ENCODE results near the gene ZNF511. TPM values are rescaled to one million over a fixed set of nuclear protein-coding genes. Genes with fewer than 3 reads are reported as not detected.
A peak's percentile ranks its signal among the peaks of the same experiment; 100 is the strongest.

The ZNF511 gene
- total RNA-seq, 1 donor from 2014 or later: 87.2 TPM

DNA sequence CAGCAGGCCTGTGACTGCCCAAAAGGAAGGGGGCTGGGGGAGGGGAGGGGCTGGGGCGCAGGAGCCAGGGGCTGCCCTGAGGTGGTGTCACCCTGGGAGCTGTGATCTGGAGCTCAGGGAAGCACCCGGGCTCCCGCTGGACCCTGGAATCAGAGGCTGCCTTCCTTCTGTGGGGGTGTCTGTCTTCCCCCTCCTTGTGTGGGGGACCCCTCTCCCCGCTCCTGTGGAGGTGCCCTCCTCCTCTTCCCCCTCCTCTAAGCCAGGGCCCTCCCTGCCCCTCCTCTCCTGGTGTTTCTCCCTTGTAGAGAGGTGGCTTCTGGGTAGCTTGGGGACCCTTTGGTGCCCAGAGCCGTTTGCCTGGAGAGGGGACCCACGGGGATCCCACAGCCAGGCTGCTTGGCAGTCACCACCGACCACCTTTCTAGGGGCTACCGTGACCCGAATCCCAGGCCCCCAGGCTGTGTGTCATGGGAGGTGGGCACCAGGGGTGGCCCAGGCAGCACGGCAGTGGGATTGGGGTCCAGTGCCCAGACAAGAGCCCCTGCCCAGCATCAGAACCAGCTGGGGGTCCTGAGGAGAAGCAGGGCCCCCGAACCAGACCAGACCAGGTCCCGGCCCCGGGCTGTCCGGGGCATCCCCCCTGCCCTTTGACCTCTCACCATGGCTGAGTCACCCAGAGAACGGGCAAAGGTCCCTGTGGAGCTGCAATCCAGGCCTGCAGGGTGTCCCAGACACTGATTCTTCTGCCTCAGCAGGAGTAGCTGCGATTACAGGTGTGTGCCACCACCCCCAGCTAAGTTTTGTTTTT lies 39.2 kb downstream of the ZNF511 start:
- no peaks in the 10 kb centered on the region for H3K36me3 Mint-ChIP-seq (ENCODE audit: low read depth)

GRCh38 chr10:133349160-133349568 lies 40.5 kb downstream of the ZNF511 start:
- H3K4me3 Mint-ChIP-seq: no peak overlapping the region
- intact Hi-C loops (cut with micrococcal nuclease): no loop called here
- no peak overlapping the region for H3K27ac Mint-ChIP-seq
- peaks cover 8% of the 10 kb centered on the region for H3K27me3 Mint-ChIP-seq
- no peaks in the 10 kb centered on the region for H3K9me3 Mint-ChIP-seq
- no peak for DNase-seq
- H3K4me1 Mint-ChIP-seq: no peaks in the 10 kb centered on the region
- H3K36me3 Mint-ChIP-seq (ENCODE audit: low read depth): no peaks in the 10 kb centered on the region

More for the DNA sequence above, 39.2 kb downstream of the ZNF511 start:
- no peak for DNase-seq
- peaks cover 3% of the 10 kb centered on the region for H3K4me1 Mint-ChIP-seq
- no peak overlapping the region for H3K4me3 Mint-ChIP-seq
- no peak overlapping the region for H3K27ac Mint-ChIP-seq
- intact Hi-C loops (cut with micrococcal nuclease): no loop called here
- H3K27me3 Mint-ChIP-seq: peaks cover 12% of the 10 kb centered on the region
- no peaks in the 10 kb centered on the region for H3K9me3 Mint-ChIP-seq

DNA sequence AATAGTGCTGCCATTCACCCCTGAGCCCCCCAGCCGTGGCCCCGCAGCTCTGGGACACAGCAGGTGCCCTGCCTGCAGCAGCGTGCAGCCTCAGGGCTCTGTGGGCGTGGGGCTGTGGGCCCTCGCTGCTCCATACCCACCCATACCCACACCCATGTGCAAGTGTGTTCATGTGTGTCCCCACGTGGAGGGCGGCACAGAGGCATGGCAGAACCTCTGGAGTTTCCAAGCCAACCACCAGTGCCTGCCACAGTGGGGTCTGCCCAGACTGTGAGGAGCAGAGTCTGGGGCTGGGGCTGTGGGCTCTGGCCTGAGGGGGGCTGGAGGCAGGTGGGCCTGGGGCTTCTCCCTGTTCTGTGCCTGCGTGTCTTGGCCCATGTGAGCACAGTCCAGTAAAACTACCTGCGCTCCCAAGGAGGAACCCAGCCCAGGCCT lies 40.9 kb downstream of the ZNF511 start:
- no peaks in the 10 kb centered on the region for H3K36me3 Mint-ChIP-seq (ENCODE audit: low read depth)
- intact Hi-C loops (cut with micrococcal nuclease): no loop called here
- no peaks in the 10 kb centered on the region for H3K4me1 Mint-ChIP-seq
- no peaks in the 10 kb centered on the region for H3K9me3 Mint-ChIP-seq
- H3K27ac Mint-ChIP-seq: no peak overlapping the region
- DNase-seq: no peak
- H3K4me3 Mint-ChIP-seq: no peak overlapping the region
- H3K27me3 Mint-ChIP-seq: peaks cover 8% of the 10 kb centered on the region

GRCh38 chr10:133350283-133350949 lies 41.7 kb downstream of the ZNF511 start:
- Mint-ChIP-seq H3K4me1 (no peaks in the 10 kb centered on the region), H3K27ac (no peak overlapping the region), H3K9me3 (no peaks in the 10 kb centered on the region), H3K27me3 (peaks cover 4% of the 10 kb centered on the region), H3K4me3 (no peak overlapping the region), H3K36me3 (ENCODE audit: low read depth) (no peaks in the 10 kb centered on the region)
- intact Hi-C loops (cut with micrococcal nuclease): no loop called here
- DNase-seq: no peak

GRCh38 chr10:133350950-133351329 lies 42.2 kb downstream of the ZNF511 start:
- Mint-ChIP-seq H3K4me3 (no peak overlapping the region), H3K36me3 (ENCODE audit: low read depth) (no peaks in the 10 kb centered on the region), H3K27me3 (no peaks in the 10 kb centered on the region), H3K27ac (no peak overlapping the region), H3K9me3 (no peaks in the 10 kb centered on the region), H3K4me1 (no peaks in the 10 kb centered on the region)
- intact Hi-C loops (cut with micrococcal nuclease): no loop called here
- no peak for DNase-seq

DNA sequence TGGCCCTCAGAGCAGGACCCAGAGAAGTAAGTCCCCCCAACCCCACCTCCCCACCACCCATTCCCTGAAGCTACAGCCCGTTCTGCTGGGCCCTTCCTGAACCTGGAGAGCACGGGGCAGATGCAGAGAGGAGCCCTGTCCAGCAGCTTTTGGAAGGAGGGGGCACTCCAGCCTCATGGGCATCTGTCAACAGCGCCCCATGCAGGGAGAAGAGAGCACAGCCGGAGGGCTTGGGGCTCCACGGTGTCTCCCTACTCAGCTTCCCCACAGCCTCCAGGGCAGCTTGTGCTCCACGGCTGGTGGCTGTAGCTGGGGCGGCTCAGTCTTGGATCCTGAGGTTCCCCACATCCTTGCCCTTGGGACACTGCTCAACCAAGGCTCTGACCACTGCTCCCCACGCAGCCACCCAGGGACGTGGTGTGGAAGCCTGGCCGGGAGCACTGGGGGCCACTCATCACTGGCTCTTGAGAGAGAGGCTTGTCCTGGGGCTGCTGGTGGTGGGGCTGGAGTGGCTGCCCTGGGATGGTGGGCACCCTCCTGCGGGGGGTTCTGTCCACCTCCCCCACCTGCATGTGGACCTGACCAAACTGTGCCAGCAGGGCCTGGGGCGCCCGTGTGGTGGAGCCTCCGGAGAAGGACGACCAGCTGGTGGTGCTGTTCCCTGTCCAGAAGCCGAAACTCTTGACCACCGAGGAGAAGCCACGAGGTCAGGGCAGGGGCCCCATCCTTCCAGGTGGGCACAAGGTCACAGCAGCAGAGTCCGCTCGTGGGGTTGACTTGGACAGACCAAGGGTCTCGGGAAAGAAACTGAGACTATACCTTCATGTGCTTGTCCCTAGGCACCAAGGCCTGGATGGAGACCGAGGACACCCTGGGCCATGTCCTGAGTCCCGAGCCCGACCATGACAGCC lies 42.9 kb downstream of the ZNF511 start:
- peaks cover 3% of the 10 kb centered on the region for H3K36me3 Mint-ChIP-seq (ENCODE audit: low read depth)
- no peaks in the 10 kb centered on the region for H3K9me3 Mint-ChIP-seq
- no peak for DNase-seq
- H3K27ac Mint-ChIP-seq: no peak overlapping the region
- intact Hi-C loops (cut with micrococcal nuclease): no loop called here
- no peak overlapping the region for H3K4me3 Mint-ChIP-seq
- no peaks in the 10 kb centered on the region for H3K4me1 Mint-ChIP-seq
- H3K27me3 Mint-ChIP-seq: no peaks in the 10 kb centered on the region

GRCh38 chr10:133353202-133353959 lies 44.7 kb downstream of the ZNF511 start:
- no peaks in the 10 kb centered on the region for H3K9me3 Mint-ChIP-seq

GRCh38 chr10:133353988-133354605 lies 45.4 kb downstream of the ZNF511 start:
- no peaks in the 10 kb centered on the region for H3K9me3 Mint-ChIP-seq
- peaks cover 3% of the 10 kb centered on the region for H3K36me3 Mint-ChIP-seq (ENCODE audit: low read depth)
- no peaks in the 10 kb centered on the region for H3K27me3 Mint-ChIP-seq
- no peaks in the 10 kb centered on the region for H3K4me1 Mint-ChIP-seq
- H3K4me3 Mint-ChIP-seq: no peak overlapping the region
- no peak for DNase-seq
- intact Hi-C loops (cut with micrococcal nuclease): no loop called here
- no peak overlapping the region for H3K27ac Mint-ChIP-seq

More at GRCh38 chr10:133353202-133353959, 44.7 kb downstream of the ZNF511 start:
- no peak overlapping the region for H3K4me3 Mint-ChIP-seq
- H3K36me3 Mint-ChIP-seq (ENCODE audit: low read depth): peaks cover 3% of the 10 kb centered on the region
- no peak overlapping the region for H3K27ac Mint-ChIP-seq
- no peaks in the 10 kb centered on the region for H3K4me1 Mint-ChIP-seq
- no peaks in the 10 kb centered on the region for H3K27me3 Mint-ChIP-seq
- intact Hi-C loops (cut with micrococcal nuclease): no loop called here
- no peak for DNase-seq

GRCh38 chr10:133354672-133355240 lies 46.0 kb downstream of the ZNF511 start:
- no peak for DNase-seq
- Mint-ChIP-seq H3K36me3 (ENCODE audit: low read depth) (peaks cover 3% of the 10 kb centered on the region), H3K4me3 (no peak overlapping the region), H3K27ac (no peak overlapping the region), H3K9me3 (no peaks in the 10 kb centered on the region), H3K4me1 (no peaks in the 10 kb centered on the region), H3K27me3 (no peaks in the 10 kb centered on the region)
- intact Hi-C loops (cut with micrococcal nuclease): loop anchor here (5.0 kb wide), 1 partner anchor 77 kb away; the partner anchor contains the start of gene ADAM8

GRCh38 chr10:133355266-133355665 lies 46.6 kb downstream of the ZNF511 start:
- Mint-ChIP-seq H3K27me3 (no peaks in the 10 kb centered on the region), H3K4me1 (no peaks in the 10 kb centered on the region), H3K27ac (no peak overlapping the region), H3K9me3 (no peaks in the 10 kb centered on the region), H3K36me3 (ENCODE audit: low read depth) (peaks cover 3% of the 10 kb centered on the region), H3K4me3 (no peak overlapping the region)
- intact Hi-C loops (cut with micrococcal nuclease): loop anchor here (5.0 kb wide), 1 partner anchor 78 kb away; the partner anchor contains the start of gene ADAM8
- DNase-seq: no peak

GRCh38 chr10:133355991-133356390 lies 47.3 kb downstream of the ZNF511 start:
- peak overlapping the region; percentile 52 for H3K27ac Mint-ChIP-seq
- intact Hi-C loops (cut with micrococcal nuclease): loop anchor here (5.0 kb wide), 1 partner anchor 79 kb away; the partner anchor contains the start of gene ADAM8
- peaks cover 3% of the 10 kb centered on the region for H3K36me3 Mint-ChIP-seq (ENCODE audit: low read depth)
- H3K4me3 Mint-ChIP-seq: peak overlapping the region; percentile 81
- no peak for DNase-seq
- H3K9me3 Mint-ChIP-seq: no peaks in the 10 kb centered on the region
- no peaks in the 10 kb centered on the region for H3K27me3 Mint-ChIP-seq
- H3K4me1 Mint-ChIP-seq: no peaks in the 10 kb centered on the region

DNA sequence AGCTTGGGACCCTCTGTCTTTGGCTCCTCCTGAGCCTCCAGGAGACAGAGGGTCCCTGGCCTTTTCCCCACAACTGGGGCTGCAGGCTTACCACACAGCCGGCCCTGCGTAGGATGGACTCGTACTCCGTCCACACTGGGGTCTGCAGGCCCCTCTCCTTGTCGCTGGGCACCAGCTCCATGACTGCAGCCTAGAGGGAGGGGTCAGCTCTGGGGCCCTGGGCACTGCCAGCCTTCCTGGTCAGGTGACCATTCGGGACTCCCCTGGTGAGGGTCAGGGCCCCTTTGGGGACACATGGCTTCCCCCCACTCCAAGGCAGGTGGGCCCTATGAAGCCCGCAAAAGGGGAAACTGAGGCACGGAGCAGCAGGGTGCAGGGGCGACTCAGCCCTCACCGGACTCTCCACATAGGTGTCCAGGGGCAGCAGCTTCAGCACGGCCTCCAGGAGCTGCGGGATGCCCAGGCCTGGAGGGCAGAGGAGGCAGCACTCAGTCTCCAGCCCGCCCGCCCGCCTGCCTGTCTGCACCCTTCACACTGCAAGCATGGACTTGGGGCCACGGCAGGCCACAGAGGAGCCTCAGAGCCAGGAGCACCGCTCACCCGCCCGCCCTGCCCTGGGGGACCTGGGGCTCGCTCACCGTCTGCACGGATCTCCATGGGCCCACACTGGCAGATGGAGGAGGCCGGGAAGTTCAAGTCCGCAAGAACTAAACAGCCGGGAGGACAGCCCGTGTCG lies 48.0 kb downstream of the ZNF511 start:
- Mint-ChIP-seq H3K27ac (peak overlapping the region; percentile 67), H3K36me3 (ENCODE audit: low read depth) (peaks cover 3% of the 10 kb centered on the region), H3K9me3 (no peaks in the 10 kb centered on the region), H3K4me3 (peak overlapping the region; percentile 85), H3K4me1 (peaks cover 2% of the 10 kb centered on the region), H3K27me3 (no peaks in the 10 kb centered on the region)
- DNase-seq: no peak
- intact Hi-C loops (cut with micrococcal nuclease): loop anchor here (1.0 to 5.0 kb wide), 3 partner anchors 17 to 79 kb away; partner anchors contain the start of genes ADAM8, ECHS1 and MTG1
